EL (cell line): ENCODE data around the gene COX6B2.
A peak's percentile ranks its signal among the peaks of the same experiment; 100 is the strongest.
"Not testable (repeated sequence)": the region's sequence is repeated elsewhere in the genome, so short reads cannot be mapped to it uniquely, and the experiment has no call there.

Experiments used
- DNase-seq: peaks from one replicate; pipeline ENCODE4 v3.0.0-alpha.2; 2016

Gene COX6B2

DNA sequence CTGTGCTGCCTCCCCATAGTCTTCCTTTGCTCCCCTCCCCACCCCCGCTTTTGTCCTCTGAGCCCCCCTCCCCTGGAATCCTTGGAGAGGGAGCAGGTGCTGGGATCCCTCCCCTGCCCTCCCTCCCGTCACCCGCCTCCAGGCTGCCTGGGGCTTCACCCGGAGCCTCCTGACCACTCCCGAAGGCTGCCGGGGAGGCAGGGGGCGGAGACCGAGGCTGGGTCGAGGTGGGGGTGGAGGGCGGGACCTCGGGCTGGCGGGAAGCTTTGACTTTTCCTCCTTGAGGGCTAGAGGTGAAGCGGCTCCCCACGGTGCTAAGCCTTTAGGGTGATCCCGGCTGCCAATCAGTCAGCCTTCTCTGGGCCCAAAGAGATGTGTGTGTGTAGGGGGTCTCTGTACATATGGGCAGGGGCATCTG is 13.3 kb downstream of the COX6B2 start:
- peak; percentile 69 for DNase-seq

DNA sequence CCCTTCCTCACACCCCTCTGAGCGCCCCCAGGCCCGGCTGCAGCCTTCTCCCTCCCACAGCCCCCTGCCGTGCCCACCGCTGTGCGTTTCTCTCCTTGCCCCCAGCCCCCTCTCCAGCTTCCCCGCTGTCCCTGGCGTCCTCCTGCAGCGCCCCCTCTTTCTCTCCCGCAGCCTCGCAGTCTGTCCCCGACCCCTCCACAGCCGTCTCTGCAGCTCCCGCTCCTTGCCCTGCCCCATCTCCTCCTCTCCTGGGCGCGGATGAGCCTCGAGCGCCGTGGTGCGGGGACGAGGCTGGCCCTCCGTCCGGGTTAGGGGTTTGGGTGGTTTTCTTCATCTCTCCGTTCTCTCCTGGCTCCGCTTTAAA is 13.8 kb downstream of the COX6B2 start:
- DNase-seq: no peak

DNA sequence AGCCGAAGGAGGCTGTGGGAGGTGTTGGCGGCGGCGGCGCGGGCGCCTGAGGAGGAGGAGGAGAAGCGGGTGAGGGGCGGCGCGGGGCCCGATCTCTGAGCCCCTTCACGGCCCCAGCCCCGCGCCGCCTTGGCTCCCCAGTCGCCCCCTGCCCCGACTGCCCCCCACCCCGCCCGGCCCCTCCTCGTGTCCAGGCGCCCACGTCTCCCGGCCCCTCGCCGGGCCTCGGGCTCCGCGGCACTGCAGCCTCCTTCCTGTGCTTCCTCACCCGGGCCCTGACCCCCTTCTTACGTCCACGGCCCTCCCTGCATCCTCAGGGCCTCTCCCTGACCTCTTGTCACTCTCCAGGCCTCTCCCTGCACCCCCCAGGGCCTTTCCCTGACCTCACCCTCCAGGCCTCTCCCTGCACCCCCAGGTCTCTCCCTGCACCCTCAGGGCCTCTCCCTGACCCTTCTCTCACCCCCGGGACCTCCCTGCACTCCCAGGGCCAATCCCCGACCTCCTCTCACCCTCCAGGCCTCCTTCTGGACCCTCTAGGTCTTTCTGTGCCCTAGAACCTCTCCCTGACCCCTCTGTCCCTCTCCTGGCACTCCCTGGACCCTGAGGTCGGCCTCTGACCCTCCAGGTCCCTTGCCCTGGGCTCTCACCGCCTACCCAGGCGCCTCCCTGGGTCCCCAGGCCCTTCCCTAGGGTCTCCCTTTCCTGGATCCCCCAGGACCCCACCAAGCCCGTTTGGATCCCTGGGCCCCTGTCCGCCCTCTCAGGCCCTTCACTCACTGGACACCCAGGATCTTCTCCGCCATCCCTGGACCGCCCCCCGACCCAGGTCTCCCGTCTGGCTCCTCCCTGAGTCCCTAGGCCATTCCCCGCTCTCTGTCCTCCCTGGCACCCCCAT is 14.4 kb downstream of the COX6B2 start:
- no peak for DNase-seq

DNA sequence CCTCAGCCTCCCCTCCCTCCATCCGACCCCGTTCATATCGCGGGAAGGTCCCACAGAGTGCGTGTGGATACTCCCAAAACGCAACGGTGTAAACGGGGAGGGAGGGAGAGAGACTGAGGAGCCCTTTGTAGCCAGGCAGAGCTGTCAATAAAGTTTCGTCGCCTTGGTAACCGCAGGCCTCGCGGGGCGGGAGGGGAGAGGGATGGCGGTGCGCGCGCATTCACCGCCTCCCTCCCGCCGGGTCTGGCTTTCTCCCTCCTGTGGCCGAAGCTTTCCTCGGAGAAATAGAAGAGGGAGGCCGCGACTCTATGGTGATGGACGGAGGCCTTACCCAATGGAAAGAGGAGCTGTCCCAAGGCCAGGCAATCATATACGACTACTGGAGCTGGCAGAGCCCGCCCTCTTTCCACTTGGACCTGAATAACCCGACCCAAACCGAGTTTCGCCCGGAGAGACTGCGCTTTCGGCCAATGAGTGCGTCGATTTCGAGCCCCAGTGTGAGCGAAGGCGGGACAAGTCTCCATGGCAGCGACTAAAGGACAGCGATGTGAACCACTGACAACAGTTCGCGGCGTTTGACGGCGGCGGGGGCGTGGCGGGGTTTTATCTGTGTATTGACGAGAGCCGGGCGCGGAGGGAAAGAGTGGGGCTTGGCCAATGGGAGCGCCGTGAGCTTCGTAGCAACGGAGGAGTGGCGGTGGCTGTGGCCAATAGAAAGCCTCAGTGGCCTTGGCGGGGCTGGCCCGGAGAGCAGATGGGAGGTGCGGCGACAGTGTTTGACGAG is 15.2 kb downstream of the COX6B2 start, which contains the start of gene KMT5C:
Gene KMT5C, plus strand, starts transcription at position 772 of the 784 bp plus-strand sequence. CDS start 2,061 bp downstream, outside the sequence.
- peak; percentile 100 for DNase-seq

DNA sequence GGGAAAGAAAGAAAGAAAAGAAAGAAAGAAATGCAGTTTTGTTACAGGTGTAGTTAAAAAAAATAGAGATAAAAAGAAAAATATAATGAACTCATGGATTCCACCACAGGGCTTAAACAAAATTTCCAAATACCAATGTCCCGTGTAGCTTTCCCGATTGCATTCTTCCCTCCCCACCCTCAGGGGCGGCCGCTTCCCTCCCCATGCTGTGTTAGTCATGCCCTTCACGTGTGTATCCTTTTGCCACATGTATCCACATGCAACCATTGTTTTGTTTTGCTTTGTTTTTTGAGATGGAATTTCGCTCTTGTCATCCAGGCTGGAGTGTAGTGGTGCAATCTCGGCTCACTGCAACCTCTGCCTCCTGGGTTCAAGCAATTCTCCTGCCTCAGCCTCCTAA is 18.4 kb downstream of the COX6B2 start:
- DNase-seq: peak; percentile 49

DNA sequence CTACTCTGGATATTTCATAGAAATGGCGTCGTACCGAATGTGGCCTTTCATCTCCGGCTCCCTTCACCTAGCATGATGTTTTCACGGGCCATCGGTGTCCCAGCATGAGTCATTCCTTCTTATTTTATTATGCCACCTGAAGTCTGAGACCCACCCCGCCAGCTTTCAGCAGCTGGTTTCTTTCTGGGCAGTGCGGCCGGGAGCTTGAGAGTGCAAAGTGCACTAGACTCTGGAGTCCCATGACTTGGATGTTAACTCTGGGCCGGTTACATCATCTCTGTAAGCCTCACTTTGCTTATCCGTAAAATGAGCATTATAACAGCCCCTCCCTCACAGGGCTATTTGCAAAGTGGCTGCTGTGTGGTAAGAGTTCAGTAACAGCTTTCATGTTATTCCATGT is 20.6 kb downstream of the COX6B2 start:
- DNase-seq: no peak

DNA sequence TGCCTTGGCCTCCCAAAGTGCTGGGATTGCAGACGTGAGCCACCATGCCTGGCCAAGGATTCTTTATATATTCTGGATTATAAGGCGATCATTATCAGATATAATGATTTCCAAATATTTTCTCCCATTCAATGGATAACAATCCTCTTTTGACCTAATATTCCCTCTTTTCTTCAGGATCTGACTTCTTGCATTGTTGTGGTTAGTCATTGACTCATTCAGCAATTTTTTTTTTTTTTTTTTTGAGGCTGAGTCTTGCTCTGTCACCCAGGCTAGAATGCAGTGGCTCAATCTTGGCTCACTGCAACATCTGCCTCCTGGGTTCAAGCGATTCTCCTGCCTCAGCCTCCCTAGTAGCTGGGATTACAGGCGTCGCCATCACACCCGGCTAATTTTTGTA is 24.7 kb downstream of the COX6B2 start:
- DNase-seq: peak; percentile 47

DNA sequence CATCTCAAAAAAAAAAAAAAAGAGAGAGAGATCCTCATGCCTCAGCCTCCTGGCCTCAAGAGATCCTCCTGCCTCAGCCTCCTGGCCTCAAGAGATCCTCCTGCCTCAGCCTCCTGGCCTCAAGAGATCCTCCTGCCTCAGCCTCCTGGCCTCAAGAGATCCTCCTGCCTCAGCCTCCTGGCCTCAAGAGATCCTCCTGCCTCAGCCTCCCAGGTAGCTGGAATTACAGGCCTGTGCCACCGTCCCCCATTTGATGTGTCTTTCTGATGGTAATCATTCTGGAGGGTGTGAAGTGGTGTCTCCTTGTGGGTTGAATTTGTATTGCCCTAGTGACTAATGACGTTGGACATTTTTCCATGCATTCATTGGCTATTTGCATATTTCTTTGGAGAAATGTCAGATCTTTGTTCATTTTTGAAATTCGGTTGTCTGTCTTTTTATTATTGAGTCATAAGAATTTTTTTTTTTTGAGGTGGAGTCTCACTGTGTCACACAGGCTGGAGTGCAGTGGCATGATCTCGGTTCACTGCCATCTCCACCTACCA is 25.7 kb downstream of the COX6B2 start:
- DNase-seq: not testable (repeated sequence)

DNA sequence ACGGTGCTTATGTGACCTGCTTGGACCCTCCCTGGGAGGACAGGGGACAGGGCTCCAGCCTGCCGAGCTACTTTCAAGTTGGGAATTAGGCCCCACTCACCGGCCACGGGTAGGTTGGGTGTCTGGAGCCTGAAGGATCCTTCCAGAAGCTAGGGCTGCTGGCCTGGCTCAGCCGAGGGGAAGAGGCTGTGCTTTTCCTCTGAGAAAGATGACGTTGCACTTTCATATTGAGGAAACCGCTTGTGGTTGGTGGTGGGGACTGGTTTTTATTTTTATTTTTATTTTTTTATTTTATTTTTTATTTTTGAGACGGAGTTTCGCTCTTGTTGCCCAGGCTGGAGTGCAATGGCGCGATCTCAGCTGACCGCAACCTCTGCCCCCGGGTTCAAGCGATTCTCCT is 29.3 kb downstream of the COX6B2 start, which contains the start of gene TMEM150B:
Gene TMEM150B, minus strand, starts transcription at position 170 of the 400 bp plus-strand sequence. CDS start 4,305 bp downstream, outside the sequence.
- no peak for DNase-seq

DNA sequence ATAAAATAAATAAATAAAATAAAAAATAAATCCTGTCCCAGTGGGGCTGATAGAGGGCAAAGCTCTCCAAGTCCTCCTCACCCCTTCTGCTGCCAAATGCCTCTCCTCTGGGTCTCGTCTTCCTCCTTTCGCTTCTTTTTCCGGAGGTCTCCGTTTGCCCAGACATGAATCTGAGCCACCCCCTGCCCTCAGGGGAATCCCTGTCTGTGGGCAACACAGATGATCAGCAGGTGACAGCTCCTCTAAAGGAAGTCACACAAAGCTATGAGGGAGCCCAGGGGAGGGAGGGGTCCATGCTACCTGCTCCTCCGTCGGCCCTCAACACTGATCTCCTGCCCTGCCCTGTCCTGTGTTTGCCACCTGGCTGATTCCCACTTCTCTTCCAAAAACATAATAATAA is 29.9 kb downstream of the COX6B2 start:
- no peak for DNase-seq

DNA sequence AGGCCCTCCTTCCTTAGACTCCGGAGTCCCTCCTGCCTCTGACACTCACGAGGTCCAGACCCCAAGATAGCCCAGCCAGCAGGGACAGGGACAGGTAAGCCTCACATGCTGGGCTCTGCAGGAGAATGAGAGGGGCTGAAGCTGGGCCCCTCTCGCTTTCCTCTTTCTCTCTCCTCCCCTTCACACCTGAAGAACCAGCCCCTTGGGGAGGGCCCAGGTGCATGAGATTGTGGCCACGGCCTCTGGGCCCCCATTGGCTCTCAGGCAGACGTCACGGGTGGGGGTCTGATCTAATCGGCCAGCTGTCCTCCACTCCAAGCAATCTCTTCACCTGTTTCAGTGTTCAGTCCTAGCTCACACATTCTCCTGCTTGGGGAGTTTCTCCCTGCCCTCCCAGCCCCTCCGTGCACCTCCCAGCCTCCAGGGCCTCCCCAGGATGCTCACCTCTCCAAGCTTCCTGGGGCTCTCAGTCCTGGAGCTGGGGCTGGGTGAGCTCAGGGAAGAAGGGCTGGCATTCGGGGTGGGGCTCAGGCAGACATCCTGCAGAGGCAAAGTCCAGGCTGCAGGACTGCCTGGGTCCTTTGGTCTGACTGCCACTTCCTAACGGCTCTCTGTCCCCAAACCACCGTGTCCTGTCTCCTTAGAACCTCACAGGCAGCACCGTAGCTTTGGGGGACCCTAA is 32.2 kb downstream of the COX6B2 start:
- DNase-seq: no peak

DNA sequence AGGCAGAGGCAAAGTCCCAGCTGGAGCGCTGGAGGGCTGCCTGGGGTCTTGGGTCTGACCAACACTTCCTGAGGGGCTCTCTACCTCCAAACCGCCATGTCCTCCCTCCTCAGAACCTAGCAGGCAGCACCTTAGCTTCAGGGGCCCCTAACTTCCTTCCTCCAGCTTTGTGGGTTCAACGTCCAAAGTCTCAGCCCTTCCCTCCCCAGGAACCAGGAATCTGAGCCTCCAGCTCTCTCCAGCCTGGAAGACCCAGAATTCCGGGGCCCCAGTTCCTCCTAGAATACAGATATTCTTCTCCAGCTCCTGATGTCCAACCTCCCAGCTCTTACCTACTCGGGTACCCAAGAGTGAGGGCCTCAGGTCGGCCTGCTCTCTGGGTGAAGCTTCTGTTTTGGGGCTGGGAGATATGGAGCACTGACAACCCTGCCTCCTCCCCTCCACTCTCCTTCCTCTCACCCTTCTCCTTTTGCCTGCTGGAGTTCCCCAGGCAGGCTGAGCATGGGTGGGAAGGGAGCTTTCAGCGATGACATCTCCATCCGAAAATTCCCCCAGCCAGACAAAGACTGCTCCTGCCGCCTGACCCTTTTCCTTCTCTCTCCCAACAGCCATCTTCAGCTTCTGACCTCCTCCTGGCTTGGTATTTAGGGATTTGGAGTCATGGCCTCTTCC is 32.9 kb downstream of the COX6B2 start:
- no peak for DNase-seq

DNA sequence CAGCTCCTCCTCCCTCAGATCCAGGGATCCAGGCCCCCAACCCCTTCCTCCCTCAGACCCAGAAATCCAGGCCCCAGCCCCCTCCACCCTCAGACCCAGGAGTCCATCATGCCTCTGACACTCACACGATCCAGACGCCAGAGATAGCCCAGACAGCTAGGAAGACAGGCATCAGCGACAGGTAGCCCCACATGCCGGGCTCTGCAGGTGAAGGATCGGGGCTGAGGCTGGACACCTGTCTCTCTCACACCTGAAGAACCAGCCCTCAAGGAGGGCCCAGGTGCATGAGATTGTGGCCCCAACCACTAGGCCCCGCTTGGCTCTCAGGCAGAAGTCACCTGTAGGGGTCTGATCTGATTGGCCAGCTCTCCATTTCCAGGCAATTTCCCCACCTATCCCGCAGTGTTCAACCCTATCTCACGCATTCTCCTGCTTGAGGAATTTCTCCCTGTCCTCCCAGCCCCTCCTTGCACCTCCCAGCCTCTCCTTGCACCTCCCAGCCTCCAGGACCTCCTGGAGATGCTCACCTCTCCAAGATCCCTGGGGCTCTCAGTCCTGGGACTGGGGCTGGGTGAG is 33.6 kb downstream of the COX6B2 start:
- no peak for DNase-seq

DNA sequence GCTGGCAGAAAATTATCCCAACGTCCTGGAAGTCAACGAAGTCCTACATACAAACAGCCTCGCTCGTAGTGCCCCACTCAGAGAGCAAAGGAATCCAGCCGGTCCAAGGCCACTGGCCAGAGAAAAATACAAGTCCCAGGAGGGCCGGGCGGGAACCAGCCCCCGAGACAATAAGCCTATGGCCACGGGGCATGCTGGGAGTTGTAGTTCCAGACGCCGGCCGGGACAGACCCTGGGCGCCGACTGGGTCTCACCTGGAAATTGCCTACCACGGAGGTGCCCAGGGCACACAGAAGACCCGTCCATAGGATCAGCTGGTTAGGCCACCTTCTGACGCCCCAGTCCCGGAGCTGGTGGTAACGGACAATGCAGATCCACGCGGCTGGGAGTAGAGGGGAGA is 34.7 kb downstream of the COX6B2 start:
- peak; percentile 53 for DNase-seq

DNA sequence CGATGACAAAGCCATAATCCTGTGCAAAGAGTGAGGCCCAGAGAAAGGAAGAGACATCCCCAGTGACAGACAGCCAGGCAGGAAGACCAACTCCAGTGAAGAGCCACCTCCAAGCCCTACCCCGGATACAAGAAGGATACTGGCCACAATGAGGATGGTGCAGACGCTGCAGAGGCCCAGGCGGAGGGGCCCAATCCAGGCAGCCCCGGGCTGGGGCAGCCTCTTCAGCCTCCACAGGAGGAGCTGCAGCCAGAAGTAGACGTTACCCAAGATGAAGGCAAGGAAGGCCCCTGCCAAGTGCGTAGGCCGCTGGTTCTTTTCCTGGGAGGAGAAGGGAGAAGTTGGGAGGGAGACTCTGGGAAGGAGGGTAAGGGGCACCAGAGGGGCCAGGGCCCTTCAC is 37.9 kb downstream of the COX6B2 start:
- DNase-seq: no peak

DNA sequence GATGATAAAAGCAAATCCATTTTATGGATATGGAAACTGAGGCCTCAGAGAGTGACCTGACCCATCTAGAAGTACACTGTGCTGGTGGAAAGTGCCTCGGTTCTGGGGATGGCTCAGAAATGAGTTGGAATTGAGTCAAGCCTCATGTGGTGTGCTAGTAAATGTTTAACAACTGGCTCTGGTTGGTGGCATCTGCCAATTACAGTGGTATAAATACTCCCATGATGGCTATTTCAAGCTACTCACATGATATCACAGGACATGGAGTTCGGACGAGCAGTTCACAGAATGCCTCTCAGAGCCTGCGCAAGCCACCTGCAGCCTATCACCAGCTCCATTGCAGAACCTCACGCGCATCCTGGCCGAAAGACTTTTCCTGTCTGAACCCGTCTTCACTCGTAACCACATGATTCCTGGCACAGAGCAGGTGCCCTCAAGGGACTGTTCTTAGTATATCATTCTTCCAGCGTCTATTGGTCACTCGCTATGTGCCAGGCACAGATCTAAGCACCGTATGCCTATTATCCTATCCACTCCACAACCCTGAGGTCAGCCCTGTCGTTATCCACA is 38.5 kb downstream of the COX6B2 start:
- DNase-seq: no peak

DNA sequence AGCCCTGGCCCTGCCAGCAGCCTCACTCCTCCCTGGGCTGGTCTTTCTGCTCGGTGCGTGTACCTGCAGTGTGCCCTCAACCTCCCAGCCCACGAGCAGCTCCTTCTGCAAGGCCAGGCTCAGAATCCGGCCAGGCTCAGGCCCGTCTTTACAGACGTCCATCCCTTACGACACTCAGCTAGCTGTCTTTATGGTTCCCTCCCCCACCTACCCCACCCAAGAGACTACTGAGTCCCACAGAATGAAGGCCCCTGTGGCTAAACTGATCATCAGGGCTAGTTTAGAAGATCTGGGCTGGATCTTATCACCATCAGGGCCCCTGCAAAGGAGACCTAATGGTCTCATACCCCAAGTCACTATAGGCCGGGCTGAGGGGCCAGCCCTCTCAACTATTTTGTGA is 40.1 kb downstream of the COX6B2 start:
- no peak for DNase-seq

DNA sequence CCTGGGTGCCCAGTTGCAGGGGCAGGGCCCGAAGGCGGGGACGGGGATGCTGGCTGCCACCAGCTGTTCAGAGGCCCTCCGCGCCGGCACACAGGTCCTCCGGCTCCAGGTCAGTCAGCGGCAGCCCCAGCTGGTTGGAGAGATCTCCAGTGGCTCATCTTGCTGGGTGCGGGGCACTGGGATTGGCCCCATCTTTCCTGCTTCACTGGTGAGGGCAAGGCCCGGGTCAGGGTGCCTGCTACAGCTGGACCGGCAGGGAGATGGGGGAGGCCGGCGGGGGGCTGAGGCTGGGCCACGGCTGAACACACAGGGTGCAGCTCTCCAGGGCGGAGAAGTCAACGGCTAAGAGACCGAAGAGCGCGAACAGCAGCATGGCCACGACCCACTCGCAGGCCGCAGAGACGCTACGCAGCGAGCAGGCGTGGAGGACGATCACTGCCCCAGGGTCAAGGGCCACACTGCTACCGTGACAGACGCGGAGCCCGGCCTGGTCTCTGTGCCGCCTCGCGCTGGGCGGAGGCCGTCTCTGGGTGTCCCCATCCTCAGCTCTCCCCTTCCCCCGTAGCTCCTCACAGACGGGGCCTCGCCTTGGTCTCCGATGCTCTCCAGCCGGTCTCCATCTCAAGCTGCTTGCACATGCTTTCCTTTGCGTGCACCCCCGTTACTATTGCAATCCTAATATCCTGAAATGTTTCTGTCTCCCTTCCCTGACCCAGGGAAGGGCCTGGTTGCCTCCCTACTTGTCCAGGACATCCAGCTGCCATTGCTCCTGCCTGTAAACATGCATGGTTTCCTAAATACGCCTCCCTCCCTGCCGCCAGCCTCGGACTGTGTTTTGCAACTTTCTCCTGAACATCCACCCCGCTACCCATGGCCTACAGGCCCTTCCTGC is 41.7 kb downstream of the COX6B2 start:
- no peak for DNase-seq

DNA sequence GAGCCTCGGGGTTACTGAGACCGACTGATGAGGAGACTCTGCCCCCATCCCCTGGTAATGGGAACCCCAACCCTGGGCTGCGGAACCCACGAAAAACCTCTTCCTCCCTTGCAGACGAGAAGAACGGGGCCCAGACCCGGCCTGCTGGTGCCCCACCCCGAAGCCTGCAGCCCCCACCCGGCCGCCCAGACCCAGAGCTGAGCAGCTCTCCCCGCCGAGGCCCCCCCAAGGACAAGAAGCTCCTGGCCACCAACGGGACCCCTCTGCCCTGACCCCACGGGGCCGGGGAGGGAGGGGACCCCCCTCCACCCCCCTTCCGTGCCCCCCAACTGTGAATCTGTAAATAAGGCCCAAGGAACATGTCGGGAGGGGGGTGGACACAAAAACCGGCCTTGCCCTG is 42.7 kb downstream of the COX6B2 start:
- no peak for DNase-seq

DNA sequence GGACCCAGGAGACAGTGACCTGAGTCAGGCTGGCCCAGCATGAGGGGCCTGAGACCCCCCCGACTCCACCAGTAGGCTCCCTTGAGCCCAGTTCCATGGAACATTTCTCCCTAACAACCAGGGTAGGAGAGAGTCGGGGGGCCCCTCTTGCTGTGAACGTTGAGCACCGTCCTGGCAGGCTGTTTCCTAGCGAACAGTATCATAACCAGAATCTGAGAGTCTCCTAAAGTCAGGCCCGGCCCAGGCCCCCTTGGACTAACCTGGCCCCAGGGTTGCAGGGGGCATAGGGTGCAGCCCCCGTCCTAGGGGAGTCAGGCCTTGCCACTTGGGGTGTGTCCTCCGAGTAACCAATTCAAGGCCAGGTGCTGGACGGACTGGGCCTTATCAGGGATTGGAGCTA is 43.1 kb downstream of the COX6B2 start:
- no peak for DNase-seq

DNA sequence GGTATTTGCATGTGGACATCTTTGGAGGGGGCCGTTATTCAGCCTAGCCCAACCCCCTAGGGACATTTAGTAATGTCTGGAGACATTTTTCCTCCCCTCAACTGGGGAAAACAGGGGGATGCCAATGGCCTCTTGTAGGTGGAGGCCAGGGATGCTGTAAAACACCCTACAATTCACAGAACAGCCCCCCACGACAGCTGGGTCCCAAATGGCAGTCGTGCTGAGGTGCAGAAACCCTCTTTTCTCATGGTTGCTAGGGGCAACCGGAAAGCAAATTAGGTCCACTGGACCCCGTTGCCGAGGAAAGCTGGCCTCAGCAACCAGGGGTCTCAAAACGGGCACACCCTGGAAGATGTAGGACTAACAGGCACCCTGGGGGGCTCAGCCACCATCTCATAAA is 44.0 kb downstream of the COX6B2 start:
- no peak for DNase-seq
